Measurements from ENCODE around the gene ORMDL2.
"Not testable (repeated sequence)": the region's sequence is repeated elsewhere in the genome, so short reads cannot be mapped to it uniquely, and the experiment has no call there.

The ORMDL2 gene

DNA sequence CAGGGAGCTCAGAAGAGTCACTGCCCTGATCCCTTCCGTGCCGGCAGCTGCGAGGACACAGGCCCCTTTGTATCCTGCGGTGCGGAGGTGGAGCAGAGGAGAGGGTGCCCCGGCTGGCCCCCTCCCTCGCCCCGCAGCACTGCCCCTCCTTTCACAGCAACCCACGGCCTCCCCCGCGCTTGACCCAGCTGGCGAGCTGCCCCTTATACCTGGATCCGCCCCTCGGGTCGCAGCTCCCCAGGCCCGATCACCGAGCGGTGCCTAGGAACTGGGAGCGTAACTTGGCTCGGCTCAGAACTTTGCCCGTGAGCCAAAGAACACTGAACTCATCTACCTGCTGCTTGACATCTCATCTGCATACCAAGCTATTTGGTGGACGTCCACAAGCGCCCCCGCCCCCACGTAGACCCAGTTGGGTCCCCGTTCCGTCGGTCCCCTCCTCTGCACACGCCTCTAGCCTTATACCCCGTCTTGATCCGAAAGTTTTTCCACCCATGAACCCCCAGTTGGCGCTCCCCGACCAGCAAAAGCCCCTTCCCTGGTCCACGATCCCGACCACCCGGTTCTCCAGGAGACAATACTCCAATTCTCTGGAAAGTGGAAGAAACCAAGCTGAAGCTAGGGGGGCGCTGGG lies 12.2 kb downstream of the ORMDL2 start:
- no peak for DNase-seq

- peak; percentile 94 for DNase-seq
Measured at GRCh38 chr12:55830601-55831446, 13.0 kb downstream of the ORMDL2 start.

DNA sequence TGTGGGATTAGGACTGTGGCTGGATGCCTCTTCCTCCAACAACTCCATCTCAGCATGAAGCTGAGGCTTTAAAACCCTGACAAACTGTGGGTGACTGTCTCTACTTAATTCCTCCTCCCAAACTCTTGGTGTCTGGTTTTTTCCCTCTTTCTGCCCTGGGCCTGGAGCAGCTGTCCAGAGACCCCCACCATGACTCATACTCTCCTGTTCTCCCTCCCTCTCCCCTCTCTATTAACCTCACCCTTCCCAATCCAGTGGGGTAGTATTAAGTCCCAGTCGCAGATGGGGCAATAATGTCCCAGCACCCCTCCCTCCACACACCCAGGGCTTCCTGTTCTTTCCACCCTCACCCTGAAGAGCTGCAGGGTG lies 13.6 kb downstream of the ORMDL2 start:
- no peak for DNase-seq

- no peak for DNase-seq
Measured at GRCh38 chr12:55833056-55833455, 15.2 kb downstream of the ORMDL2 start.

DNA sequence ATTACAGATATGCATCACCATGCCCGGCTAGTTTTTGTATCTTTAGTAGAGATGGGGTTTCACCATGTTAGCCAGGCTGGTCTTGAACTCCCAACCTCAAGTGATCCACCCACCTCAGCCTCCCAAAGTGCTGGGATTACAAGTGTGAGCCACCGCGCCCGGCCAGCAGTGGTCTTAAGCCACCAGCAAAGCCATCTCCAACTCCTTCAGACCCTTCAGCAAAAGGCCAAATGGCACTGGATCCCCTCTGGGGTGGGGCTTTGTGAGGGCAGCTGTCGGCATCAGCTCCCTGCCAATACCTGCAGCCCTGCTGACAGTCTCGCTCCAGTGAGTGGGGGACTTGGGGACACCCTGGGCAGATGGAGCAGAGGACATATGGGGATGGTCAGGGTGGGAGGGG lies 16.6 kb downstream of the ORMDL2 start:
- DNase-seq: not testable (repeated sequence)

- no peak for DNase-seq
Measured at GRCh38 chr12:55838361-55838760, 20.5 kb downstream of the ORMDL2 start.

DNA sequence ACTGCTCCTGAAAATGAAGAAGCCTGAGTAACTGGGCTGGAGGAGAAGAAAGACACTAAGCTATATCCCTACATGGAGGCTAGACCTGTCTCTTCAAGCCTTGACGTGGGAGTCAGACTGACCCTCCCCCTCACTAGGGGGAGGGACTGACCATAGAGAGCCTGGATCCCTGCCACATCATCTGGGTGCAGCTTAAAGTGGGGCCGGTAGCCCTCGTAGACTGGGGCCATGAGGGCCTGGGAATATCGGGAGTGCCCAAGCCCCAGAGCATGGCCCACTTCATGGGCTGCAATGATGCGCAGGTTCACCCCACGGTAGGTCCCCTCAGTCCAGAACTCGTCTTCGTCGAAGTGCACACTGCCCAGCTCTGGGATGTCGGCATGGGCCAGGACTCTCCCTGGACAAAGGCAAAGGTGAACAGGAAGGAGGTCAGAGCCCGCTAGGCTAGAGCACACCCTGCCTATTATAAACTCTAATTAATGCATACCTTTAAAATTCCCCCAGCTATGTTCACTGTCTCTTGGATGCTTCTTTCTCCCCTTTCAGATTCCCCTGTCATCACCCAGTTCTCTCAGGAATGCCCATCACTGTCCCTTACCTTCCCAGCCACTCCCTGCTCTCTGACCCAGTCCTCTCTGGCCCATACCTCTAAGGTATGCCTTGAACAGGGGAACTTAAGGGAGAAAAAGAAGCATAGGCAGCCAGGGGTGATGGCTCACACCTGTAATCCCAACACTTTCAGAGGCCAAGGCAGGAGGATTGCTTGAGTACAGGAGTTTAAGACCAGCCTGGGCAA lies 21.7 kb downstream of the ORMDL2 start:
- DNase-seq: no peak

DNA sequence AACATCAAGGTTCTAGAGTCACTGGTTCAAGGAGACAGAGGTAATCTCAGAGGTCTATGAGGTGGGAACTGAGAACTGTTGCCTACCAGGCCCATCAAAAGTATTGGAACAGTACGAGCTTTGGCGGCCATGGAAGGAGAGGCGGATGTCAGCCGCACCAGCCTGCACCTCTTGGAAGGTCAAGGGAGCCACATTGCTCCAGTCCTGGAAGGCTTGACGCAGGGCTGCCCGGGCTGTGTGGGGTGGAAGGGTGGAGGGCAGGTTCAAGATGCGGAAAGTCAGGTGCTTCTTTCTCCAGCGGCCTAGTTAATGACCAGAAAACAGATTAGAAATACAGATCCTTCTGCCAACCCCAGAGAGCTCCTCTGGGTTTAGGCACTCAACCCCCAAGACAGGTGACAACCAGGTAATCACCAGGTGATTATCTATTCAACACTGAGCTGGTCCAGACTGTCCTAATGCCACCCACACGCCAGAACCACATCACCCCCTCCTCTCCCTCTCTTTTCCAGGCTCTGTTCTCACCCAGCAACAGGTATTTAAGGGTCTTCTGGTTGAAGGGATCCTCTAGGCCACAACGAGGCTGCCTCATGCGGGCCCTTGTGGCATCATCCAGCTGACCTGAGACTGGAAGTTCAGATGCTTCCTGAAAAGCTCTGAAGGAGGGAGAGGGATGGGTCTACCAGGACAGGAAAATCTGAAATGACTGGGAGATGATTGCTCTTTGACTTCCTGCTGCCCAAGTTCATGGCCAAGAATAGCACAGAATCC lies 22.9 kb downstream of the ORMDL2 start:
- no peak for DNase-seq

- no peak for DNase-seq
Measured at GRCh38 chr12:55842681-55843429, 25.0 kb downstream of the ORMDL2 start, which contains the start of gene MMP19. TSS of gene MMP19 (minus strand) at chr12:55842936. CDS start at chr12:55842830, 106 bp downstream.

GRCh38 chr12:55843431-55843830 lies 25.6 kb downstream of the ORMDL2 start:
- no peak for DNase-seq

- DNase-seq: no peak
Measured at GRCh38 chr12:55844961-55845360, 27.1 kb downstream of the ORMDL2 start.

DNA sequence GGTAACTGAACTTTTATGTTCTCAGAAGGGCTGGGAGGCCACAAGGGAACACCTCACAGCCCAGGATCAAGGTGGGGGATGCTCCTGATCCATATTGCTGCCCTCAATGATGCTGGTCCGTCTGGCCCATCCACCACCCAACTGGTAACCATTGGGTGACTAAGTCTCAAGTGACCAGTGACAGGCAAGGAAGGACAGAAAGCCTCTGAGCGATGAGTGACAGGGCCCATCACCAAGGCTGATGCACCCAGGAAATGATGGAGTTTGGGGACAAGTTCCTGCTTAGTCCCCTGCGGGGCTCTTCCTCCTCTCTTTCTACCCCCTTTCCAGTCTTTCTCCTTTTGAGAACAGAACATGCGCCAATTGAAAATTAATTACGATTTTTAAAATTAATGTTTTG lies 27.5 kb downstream of the ORMDL2 start:
- DNase-seq: no peak

GRCh38 chr12:55845785-55846496 lies 28.1 kb downstream of the ORMDL2 start:
- DNase-seq: no peak

GRCh38 chr12:55847033-55847432 lies 29.2 kb downstream of the ORMDL2 start:
- DNase-seq: no peak

GRCh38 chr12:55847603-55848291 lies 29.9 kb downstream of the ORMDL2 start:
- DNase-seq: peak; percentile 92

GRCh38 chr12:55849616-55850343 lies 31.9 kb downstream of the ORMDL2 start:
- DNase-seq: no peak

GRCh38 chr12:55850401-55850800 lies 32.6 kb downstream of the ORMDL2 start:
- DNase-seq: no peak

DNA sequence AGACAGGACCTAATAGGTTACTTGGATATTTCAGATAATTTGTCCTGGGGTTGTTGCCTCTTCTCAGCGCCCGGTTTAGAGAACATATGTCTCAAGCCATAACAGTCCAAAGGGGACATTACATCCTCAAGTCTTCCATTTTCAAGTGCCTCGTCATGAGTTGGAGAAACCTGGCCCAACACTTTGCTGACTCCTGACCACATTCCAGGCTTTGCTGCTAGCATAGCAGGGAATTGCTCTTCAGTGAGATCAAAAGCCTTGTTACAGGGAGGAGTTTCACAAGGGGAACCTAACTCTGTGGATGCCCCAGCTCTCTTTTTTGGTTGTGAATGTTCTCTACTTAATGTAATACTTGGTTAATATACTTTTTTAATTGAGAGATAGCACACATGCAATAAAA lies 33.1 kb downstream of the ORMDL2 start:
- DNase-seq: no peak

GRCh38 chr12:55852740-55853139 lies 34.9 kb downstream of the ORMDL2 start:
- DNase-seq: no peak

DNA sequence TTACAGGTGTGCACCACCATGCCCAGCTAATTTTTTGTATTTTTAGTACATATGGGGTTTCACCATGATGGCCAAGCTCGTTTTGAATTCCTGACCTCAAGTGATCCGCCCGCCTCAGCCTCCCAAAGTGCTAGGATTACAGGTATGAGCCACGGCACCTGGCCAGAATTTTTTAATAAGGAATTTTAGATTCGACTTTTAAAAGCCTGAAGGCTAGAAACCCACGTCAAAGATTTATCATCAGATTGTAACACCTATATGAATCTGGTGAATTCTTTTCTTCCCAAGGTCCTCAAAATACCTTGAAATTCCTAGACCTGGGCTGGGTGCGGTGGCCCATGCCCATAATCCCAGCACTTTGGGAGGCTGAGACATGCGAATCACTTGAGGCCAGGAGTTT lies 43.6 kb downstream of the ORMDL2 start:
- no peak for DNase-seq

All from right forelimb (tissue), 1 donor.